SW480 (cell line): ENCODE results near the gene KIF21B.
"Not testable (repeated sequence)": the region's sequence is repeated elsewhere in the genome, so short reads cannot be mapped to it uniquely, and the experiment has no call there.

ENCODE experiments used
- DNase-seq: peaks from one replicate; pipeline ENCODE4 v3.0.0-alpha.2; 2016; ENCODE audit warnings: low spot score

Gene KIF21B

GRCh38 chr1:200971428-200971903 lies 52.0 kb downstream of the KIF21B start:
- no peak for DNase-seq

GRCh38 chr1:200970771-200971427 lies 52.6 kb downstream of the KIF21B start:
- DNase-seq, result no peak

- peak; percentile 11 for DNase-seq
These were observed 53.6 kb downstream of the KIF21B start for GRCh38 chr1:200969726-200970561.

GRCh38 chr1:200968469-200969410 lies 54.8 kb downstream of the KIF21B start:
- no peak for DNase-seq

- no peak for DNase-seq
These were observed 55.6 kb downstream of the KIF21B start for GRCh38 chr1:200967693-200968468.

- DNase-seq, result no peak
These were observed 56.6 kb downstream of the KIF21B start for GRCh38 chr1:200966934-200967333.

GRCh38 chr1:200965111-200965805 lies 58.3 kb downstream of the KIF21B start:
- DNase-seq, result no peak

- not testable (repeated sequence) for DNase-seq
These were observed 59.6 kb downstream of the KIF21B start for GRCh38 chr1:200963888-200964287.

- no peak for DNase-seq
These were observed 60.4 kb downstream of the KIF21B start for GRCh38 chr1:200963076-200963475.

GRCh38 chr1:200962631-200963030 lies 60.9 kb downstream of the KIF21B start:
- DNase-seq, result no peak

- DNase-seq, result not testable (repeated sequence)
These were observed 61.4 kb downstream of the KIF21B start for GRCh38 chr1:200962151-200962550.

- no peak for DNase-seq
These were observed 62.6 kb downstream of the KIF21B start for GRCh38 chr1:200960948-200961340.

- DNase-seq, result no peak
These were observed 63.1 kb downstream of the KIF21B start for GRCh38 chr1:200960236-200960947.

GRCh38 chr1:200959411-200959921 lies 64.0 kb downstream of the KIF21B start:
- DNase-seq, result no peak

GRCh38 chr1:200958597-200958996 lies 64.9 kb downstream of the KIF21B start:
- no peak for DNase-seq

- no peak for DNase-seq
These were observed 69.1 kb downstream of the KIF21B start for GRCh38 chr1:200954434-200954833.

GRCh38 chr1:200951016-200951415 lies 72.5 kb downstream of the KIF21B start:
- DNase-seq, result no peak

- no peak for DNase-seq
These were observed 73.9 kb downstream of the KIF21B start for GRCh38 chr1:200949626-200950025.

GRCh38 chr1:200947059-200947566 lies 76.4 kb downstream of the KIF21B start:
- DNase-seq, result no peak

GRCh38 chr1:200945111-200945510 lies 78.4 kb downstream of the KIF21B start:
- DNase-seq, result no peak
